ENCODE measurements around the gene SPTAN1. TPM values are rescaled to one million over a fixed set of nuclear protein-coding genes. Genes with fewer than 3 reads are reported as not detected.

The SPTAN1 gene
- total and polyA plus RNA-seq, 2 experiments from 2014 or later, result 108 to 195 TPM

DNA sequence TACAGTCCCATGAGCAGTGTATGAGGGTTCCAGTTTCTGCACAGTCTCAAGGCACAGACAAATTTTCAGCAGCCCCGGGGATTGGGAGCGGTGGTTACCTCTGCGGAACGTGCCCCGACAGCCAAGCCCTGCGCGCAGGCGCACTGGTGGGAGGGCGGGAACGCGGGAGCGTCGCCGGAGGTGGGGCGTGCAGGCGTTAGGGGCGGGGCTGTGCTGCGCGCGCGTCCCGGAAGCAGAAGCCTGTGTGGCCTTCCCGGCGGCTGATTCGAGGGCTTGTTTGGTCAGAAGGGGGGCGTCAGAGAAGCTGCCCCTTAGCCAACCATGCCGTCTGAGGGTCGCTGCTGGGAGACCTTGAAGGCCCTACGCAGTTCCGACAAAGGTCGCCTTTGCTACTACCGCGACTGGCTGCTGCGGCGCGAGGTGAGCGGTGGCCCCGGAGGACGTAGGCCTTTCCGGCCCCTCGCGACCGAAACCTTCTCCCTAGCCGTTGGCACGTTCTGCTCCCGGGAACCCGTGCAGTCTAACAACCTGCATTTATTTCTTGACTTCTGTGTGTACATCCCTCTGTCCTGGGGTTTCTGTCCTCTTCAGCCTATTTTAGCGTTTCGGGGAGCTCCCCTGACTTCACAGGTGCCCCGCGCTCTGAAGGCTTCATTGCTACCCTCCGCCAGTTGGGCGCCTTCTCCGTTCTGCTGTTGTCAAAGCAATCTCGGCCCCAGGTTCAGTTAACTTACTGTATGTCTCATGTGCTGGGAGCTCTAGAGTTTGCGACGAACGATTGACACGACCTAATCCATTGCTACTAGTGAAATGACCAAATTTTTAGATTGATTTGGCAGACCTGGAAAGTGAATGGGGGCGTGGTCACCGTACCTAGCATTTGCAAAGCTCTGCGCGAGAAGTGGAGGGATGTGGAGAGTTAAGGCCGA lies 47.6 kb upstream of the SPTAN1 start, which contains the start of gene GLE1:
TSS of gene GLE1 (plus strand) at position 235 of the 929 bp plus-strand sequence. CDS start at position 322, 87 bp downstream.
- Mint-ChIP-seq H3K36me3 (ENCODE audit: low read depth) (peaks cover 5% of the 10 kb centered on the region), H3K9me3 (no peaks in the 10 kb centered on the region), H3K4me1 (peaks cover 4% of the 10 kb centered on the region; the same call in 2 of the 3 replicates), H3K27ac (peak within 1 kb of the TSS; percentile 95; the same call in 1 of the 2 replicates), H3K4me3 (peak within 1 kb of the TSS; percentile 100), H3K27me3 (ENCODE audit: insufficient read depth, low read depth, poor library complexity) (no peaks in the 10 kb centered on the region)
- ATAC-seq (peak; percentile 91), DNase-seq (ENCODE audit: low spot score) (peak; percentile 95)
- Histone ChIP-seq H3F3A (replicated peaks; ENCODE audit: low read depth) (peaks cover 7% of the 10 kb centered on the region; the same call in 1 of the 2 replicates), H3K27me3 (ENCODE audit: insufficient read depth) (no peaks in the 10 kb centered on the region), H3K4me3 (peak within 1 kb of the TSS; percentile 92), H3K4me1 (ENCODE audit: insufficient read depth) (peaks cover 8% of the 10 kb centered on the region; the same call in 1 of the 2 replicates), H3K4me2 (peak within 1 kb of the TSS; percentile 95), H4K20me1 (replicated peaks; ENCODE audit: insufficient read depth) (peaks cover 6% of the 10 kb centered on the region; the same call in 1 of the 2 replicates), H2AFZ (peak within 1 kb of the TSS; percentile 98), H3K9me2 (ENCODE audit: insufficient read depth) (no peaks in the 10 kb centered on the region), H3K36me3 (ENCODE audit: insufficient read depth) (no peaks in the 10 kb centered on the region), H3K27ac (ENCODE audit: low read depth) (0 out of 2 replicates have a peak within 1 kb of the TSS, but pooled peaks have one; percentile 65), H3K79me2 (replicated peaks; ENCODE audit: insufficient read depth) (peaks cover 5% of the 10 kb centered on the region; the same call in 1 of the 2 replicates)
- no peak for TF ChIP-seq CTCF (conservative IDR thresholded peaks at IDR 0.05; ENCODE audit: low read depth in 2 of 2)
- no peak for TF ChIP-seq STAT1 (IDR thresholded peaks at IDR 0.05; ENCODE audit: unreplicated experiment)
- TF ChIP-seq EZH2phosphoT487 (IDR thresholded peaks at IDR 0.05; ENCODE audit: unreplicated experiment), result no peak
- TF ChIP-seq POLR2AphosphoS5 (IDR thresholded peaks at IDR 0.05; ENCODE audit: low read depth), result peak; percentile 94
- TF ChIP-seq, protein P1, sequence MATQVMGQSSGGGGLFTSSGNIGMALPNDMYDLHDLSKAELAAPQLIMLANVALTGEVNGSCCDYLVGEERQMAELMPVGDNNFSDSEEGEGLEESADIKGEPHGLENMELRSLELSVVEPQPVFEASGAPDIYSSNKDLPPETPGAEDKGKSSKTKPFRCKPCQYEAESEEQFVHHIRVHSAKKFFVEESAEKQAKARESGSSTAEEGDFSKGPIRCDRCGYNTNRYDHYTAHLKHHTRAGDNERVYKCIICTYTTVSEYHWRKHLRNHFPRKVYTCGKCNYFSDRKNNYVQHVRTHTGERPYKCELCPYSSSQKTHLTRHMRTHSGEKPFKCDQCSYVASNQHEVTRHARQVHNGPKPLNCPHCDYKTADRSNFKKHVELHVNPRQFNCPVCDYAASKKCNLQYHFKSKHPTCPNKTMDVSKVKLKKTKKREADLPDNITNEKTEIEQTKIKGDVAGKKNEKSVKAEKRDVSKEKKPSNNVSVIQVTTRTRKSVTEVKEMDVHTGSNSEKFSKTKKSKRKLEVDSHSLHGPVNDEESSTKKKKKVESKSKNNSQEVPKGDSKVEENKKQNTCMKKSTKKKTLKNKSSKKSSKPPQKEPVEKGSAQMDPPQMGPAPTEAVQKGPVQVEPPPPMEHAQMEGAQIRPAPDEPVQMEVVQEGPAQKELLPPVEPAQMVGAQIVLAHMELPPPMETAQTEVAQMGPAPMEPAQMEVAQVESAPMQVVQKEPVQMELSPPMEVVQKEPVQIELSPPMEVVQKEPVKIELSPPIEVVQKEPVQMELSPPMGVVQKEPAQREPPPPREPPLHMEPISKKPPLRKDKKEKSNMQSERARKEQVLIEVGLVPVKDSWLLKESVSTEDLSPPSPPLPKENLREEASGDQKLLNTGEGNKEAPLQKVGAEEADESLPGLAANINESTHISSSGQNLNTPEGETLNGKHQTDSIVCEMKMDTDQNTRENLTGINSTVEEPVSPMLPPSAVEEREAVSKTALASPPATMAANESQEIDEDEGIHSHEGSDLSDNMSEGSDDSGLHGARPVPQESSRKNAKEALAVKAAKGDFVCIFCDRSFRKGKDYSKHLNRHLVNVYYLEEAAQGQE (IDR thresholded peaks at IDR 0.05; ENCODE audit: unreplicated experiment), result no peak
- TF ChIP-seq, protein P2, sequence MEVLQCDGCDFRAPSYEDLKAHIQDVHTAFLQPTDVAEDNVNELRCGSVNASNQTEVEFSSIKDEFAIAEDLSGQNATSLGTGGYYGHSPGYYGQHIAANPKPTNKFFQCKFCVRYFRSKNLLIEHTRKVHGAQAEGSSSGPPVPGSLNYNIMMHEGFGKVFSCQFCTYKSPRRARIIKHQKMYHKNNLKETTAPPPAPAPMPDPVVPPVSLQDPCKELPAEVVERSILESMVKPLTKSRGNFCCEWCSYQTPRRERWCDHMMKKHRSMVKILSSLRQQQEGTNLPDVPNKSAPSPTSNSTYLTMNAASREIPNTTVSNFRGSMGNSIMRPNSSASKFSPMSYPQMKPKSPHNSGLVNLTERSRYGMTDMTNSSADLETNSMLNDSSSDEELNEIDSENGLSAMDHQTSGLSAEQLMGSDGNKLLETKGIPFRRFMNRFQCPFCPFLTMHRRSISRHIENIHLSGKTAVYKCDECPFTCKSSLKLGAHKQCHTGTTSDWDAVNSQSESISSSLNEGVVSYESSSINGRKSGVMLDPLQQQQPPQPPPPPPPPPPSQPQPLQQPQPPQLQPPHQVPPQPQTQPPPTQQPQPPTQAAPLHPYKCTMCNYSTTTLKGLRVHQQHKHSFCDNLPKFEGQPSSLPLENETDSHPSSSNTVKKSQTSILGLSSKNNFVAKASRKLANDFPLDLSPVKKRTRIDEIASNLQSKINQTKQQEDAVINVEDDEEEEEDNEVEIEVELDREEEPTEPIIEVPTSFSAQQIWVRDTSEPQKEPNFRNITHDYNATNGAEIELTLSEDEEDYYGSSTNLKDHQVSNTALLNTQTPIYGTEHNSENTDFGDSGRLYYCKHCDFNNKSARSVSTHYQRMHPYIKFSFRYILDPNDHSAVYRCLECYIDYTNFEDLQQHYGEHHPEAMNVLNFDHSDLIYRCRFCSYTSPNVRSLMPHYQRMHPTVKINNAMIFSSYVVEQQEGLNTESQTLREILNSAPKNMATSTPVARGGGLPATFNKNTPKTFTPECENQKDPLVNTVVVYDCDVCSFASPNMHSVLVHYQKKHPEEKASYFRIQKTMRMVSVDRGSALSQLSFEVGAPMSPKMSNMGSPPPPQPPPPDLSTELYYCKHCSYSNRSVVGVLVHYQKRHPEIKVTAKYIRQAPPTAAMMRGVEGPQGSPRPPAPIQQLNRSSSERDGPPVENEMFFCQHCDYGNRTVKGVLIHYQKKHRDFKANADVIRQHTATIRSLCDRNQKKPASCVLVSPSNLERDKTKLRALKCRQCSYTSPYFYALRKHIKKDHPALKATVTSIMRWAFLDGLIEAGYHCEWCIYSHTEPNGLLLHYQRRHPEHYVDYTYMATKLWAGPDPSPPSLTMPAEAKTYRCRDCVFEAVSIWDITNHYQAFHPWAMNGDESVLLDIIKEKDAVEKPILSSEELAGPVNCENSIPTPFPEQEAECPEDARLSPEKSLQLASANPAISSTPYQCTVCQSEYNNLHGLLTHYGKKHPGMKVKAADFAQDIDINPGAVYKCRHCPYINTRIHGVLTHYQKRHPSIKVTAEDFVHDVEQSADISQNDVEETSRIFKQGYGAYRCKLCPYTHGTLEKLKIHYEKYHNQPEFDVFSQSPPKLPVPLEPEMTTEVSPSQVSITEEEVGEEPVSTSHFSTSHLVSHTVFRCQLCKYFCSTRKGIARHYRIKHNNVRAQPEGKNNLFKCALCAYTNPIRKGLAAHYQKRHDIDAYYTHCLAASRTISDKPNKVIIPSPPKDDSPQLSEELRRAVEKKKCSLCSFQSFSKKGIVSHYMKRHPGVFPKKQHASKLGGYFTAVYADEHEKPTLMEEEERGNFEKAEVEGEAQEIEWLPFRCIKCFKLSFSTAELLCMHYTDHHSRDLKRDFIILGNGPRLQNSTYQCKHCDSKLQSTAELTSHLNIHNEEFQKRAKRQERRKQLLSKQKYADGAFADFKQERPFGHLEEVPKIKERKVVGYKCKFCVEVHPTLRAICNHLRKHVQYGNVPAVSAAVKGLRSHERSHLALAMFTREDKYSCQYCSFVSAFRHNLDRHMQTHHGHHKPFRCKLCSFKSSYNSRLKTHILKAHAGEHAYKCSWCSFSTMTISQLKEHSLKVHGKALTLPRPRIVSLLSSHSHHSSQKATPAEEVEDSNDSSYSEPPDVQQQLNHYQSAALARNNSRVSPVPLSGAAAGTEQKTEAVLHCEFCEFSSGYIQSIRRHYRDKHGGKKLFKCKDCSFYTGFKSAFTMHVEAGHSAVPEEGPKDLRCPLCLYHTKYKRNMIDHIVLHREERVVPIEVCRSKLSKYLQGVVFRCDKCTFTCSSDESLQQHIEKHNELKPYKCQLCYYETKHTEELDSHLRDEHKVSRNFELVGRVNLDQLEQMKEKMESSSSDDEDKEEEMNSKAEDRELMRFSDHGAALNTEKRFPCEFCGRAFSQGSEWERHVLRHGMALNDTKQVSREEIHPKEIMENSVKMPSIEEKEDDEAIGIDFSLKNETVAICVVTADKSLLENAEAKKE (CRISPR knock-in tag; IDR thresholded peaks at IDR 0.05), result no peak
- no peak for TF ChIP-seq JUNB (IDR thresholded peaks at IDR 0.05; ENCODE audit: unreplicated experiment)
- no peak for TF ChIP-seq EZH2 (IDR thresholded peaks at IDR 0.05; ENCODE audit: low read depth, unreplicated experiment)
- peak; percentile 48; the same call in 1 of the 2 replicates for TF ChIP-seq ETS1 (IDR thresholded peaks at IDR 0.05)
- TF ChIP-seq ZNF331 (CRISPR knock-in tag; IDR thresholded peaks at IDR 0.05; ENCODE audit: low read depth), result no peak
